Stimulated activated CD4-positive, alpha-beta T cell treated with anti-CD3 and anti-CD28 coated beads, Interleukin-4, amount 100 ng/mL, for 48 hours (primary cell): ENCODE measurements around the gene NFE2.
"Not testable (repeated sequence)": the region's sequence is repeated elsewhere in the genome, so short reads cannot be mapped to it uniquely, and the experiment has no call there.

Source experiments
- DNase-seq, 2 donors: peaks; one replicate each; pipeline ENCODE4 v3.0.0-alpha.2; 2020; ENCODE audit warnings: low read depth in 2 of 2

The NFE2 gene

GRCh38 chr12:54300732-54301427, at the start of gene NFE2:
Gene NFE2 (minus strand): TSS chr12:54301015. CDS start chr12:54295248, 5,767 bp downstream.
- peak in 1 of 2 donors; percentile 25 for DNase-seq

GRCh38 chr12:54349679-54350078, 48.9 kb upstream of the NFE2 start:
- DNase-seq: no peak

GRCh38 chr12:54349036-54349435, 48.2 kb upstream of the NFE2 start:
- DNase-seq: no peak

GRCh38 chr12:54341378-54342300, 40.8 kb upstream of the NFE2 start:
- no peak for DNase-seq

- no peak for DNase-seq
Measured at GRCh38 chr12:54340846-54341245, 40.0 kb upstream of the NFE2 start.

- DNase-seq: no peak
Measured at GRCh38 chr12:54338698-54339296, 38.0 kb upstream of the NFE2 start.

- DNase-seq: no peak
Measured at GRCh38 chr12:54337854-54338650, 37.2 kb upstream of the NFE2 start.

GRCh38 chr12:54337280-54337842, 36.5 kb upstream of the NFE2 start:
- no peak for DNase-seq

GRCh38 chr12:54333420-54334034, 32.7 kb upstream of the NFE2 start:
- DNase-seq: no peak

GRCh38 chr12:54331461-54331860, 30.6 kb upstream of the NFE2 start:
- no peak for DNase-seq

- DNase-seq: no peak
Measured at GRCh38 chr12:54330442-54330841, 29.6 kb upstream of the NFE2 start.

- DNase-seq: no peak
Measured at GRCh38 chr12:54329759-54330158, 28.9 kb upstream of the NFE2 start.

GRCh38 chr12:54328595-54329337, 28.0 kb upstream of the NFE2 start:
- no peak for DNase-seq

- not testable (repeated sequence) for DNase-seq
Measured at GRCh38 chr12:54325442-54326109, 24.8 kb upstream of the NFE2 start.

GRCh38 chr12:54324617-54325441, 24.0 kb upstream of the NFE2 start, which contains the start of gene COPZ1:
Gene COPZ1 (plus strand): TSS chr12:54325131. CDS start chr12:54325164, 33 bp downstream.
- DNase-seq: peak; percentile 85 to 90

GRCh38 chr12:54321363-54321762, 20.5 kb upstream of the NFE2 start:
- DNase-seq: no peak

- DNase-seq: not testable (repeated sequence)
Measured at GRCh38 chr12:54312309-54312708, 11.5 kb upstream of the NFE2 start.

GRCh38 chr12:54311051-54311450, 10.2 kb upstream of the NFE2 start:
- DNase-seq: no peak
